HCT116 (cell line): Measurements from ENCODE around the gene ZNF446. TPM values are rescaled to one million over a fixed set of nuclear protein-coding genes. Genes with fewer than 3 reads are reported as not detected.

Source experiments
- ATAC-seq: fragments of 200-7000 bp; cut with Tn5 transposase; 2 replicates; pipeline ENCODE4 v1.9.1; 2020; ENCODE audit warnings: mild to moderate bottlenecking, moderate library complexity
- BruUV-seq: library from RNA; stranded (reverse); fragments of 400-500 nt; replicated peaks from 2 replicates; lab custom pipeline; 2021; lab: Mats Ljungman, UMichigan
- CTCF ChIA-PET: fragments of 300-600 bp; sonication (Branson Sonifier 250); formaldehyde crosslinking; loops from one replicate; lab custom pipeline; 2021; ENCODE audit warnings: antibody characterized with exemption; lab: Charles Lee
- POLR2A ChIA-PET: fragments of 300-600, 350-600 bp; sonication (Branson Sonifier 250); formaldehyde crosslinking; loops from one replicate; lab custom pipeline; 2021; ENCODE audit warnings: antibody characterized with exemption; lab: Charles Lee
- RAD21 ChIA-PET, 2 experiments: fragments of 300-600 bp; sonication (Branson Sonifier 250); formaldehyde crosslinking; loops; one replicate each; lab custom pipeline; 2023; ENCODE audit warnings: low total read pairs in 2 of 2; ENCODE audit not compliant: uncharacterized antibody in 2 of 2, unreplicated experiment in 2 of 2, low non-redundant PET in 1 of 2; lab: Charles Lee
- DNase-seq: peaks from one replicate; pipeline ENCODE4 v3.0.0-alpha.2; 2010; ENCODE audit warnings: low read depth, low spot score
- H2AFZ ChIP-seq: fragments of 200-600 bp; shearing (Covaris generic), sonication (generic); 2 replicates; pipeline ENCODE4 v1.6.1; 2017; ENCODE audit warnings: low read depth, mixed run types, mixed read lengths, antibody characterized with exemption, low read length; ENCODE audit not compliant: poor library complexity, severe bottlenecking
- H3K27ac ChIP-seq: 2 replicates; pipeline ENCODE4 v1.5.1; 2012; ENCODE audit warnings: low read depth, low read length
- H3K27me3 ChIP-seq: fragments of 200-600 bp; sonication (generic); 2 replicates; pipeline ENCODE4 v1.6.1; 2016; ENCODE audit warnings: mixed run types, low read length, mixed read lengths; ENCODE audit not compliant: insufficient read depth
- H3K36me3 ChIP-seq, 2 experiments: fragments of 200-500 bp in 1 of 2; fragments of 200-600 bp in 1 of 2; sonication (Bioruptor generic) in 1 of 2; sonication (generic) in 1 of 2; 2 replicates each; pipeline versions ENCODE4 v1.5.1 to v1.6.1; 2014 to 2016; ENCODE audit warnings: low read length in 2 of 2, inconsistent platforms in 1 of 2, mixed read lengths in 1 of 2, mixed run types in 1 of 2; ENCODE audit not compliant: insufficient read depth in 2 of 2, control insufficient read depth in 1 of 2
- H3K4me1 ChIP-seq, 2 experiments: fragments of 200-600 bp in 1 of 2; sonication (generic) in 1 of 2; 2 replicates each; pipeline versions ENCODE4 v1.5.1 to v1.6.1; 2012 to 2017; ENCODE audit warnings: low read length in 2 of 2, inconsistent platforms in 1 of 2, mild to moderate bottlenecking in 1 of 2, mixed read lengths in 1 of 2, mixed run types in 1 of 2, moderate library complexity in 1 of 2; ENCODE audit not compliant: insufficient read depth in 2 of 2, control insufficient read depth in 1 of 2
- H3K4me2 ChIP-seq: fragments of 200-600 bp; sonication (generic); 2 replicates; pipeline ENCODE4 v1.6.1; 2017; ENCODE audit warnings: mixed run types, low read length, mixed read lengths
- H3K4me3 ChIP-seq, 2 experiments: fragments of 200-600 bp in 1 of 2; sonication (generic) in 1 of 2; replicated peaks in 1 of 2; 2 replicates each; pipeline ENCODE4 v1.5.1; 2011 to 2016; ENCODE audit warnings: low read length in 2 of 2, control low read depth in 1 of 2, low read depth in 1 of 2, mild to moderate bottlenecking in 1 of 2, mixed read lengths in 1 of 2, mixed run types in 1 of 2
- H3K79me2 ChIP-seq: fragments of 200-600 bp; sonication (generic); 2 replicates; pipeline ENCODE4 v1.6.1; 2017; ENCODE audit warnings: mild to moderate bottlenecking, mixed run types, low read length, moderate library complexity, mixed read lengths; ENCODE audit not compliant: insufficient read depth
- H3K9ac ChIP-seq: fragments of 200-600 bp; sonication (generic); 2 replicates; pipeline ENCODE4 v1.6.1; 2016; ENCODE audit warnings: low read length, mixed read lengths
- H3K9me2 ChIP-seq: fragments of 200-600 bp; sonication (generic), shearing (Covaris generic); 2 replicates; pipeline ENCODE4 v1.6.1; 2017; ENCODE audit warnings: mixed run types, mild to moderate bottlenecking, moderate library complexity; ENCODE audit not compliant: insufficient read depth
- H3K9me3 ChIP-seq, 2 experiments: fragments of 200-500 bp in 1 of 2; fragments of 200-600 bp in 1 of 2; sonication (Bioruptor generic) in 1 of 2; sonication (generic) in 1 of 2; 2 replicates each; pipeline ENCODE4 v1.6.1; 2014 to 2017; ENCODE audit warnings: low read length in 2 of 2, mixed read lengths in 2 of 2, inconsistent platforms in 1 of 2, low read depth in 1 of 2, mild to moderate bottlenecking in 1 of 2, mixed run types in 1 of 2, moderate library complexity in 1 of 2; ENCODE audit not compliant: control insufficient read depth in 1 of 2, insufficient read depth in 1 of 2
- H4K20me1 ChIP-seq: fragments of 200-600 bp; sonication (generic), shearing (Covaris generic); 2 replicates; pipeline ENCODE4 v1.6.1; 2017; ENCODE audit warnings: mixed run types, mild to moderate bottlenecking, moderate library complexity; ENCODE audit not compliant: insufficient read depth
- CBX3 ChIP-seq: IDR thresholded peaks from 2 replicates; pipeline ENCODE4 v1.6.1; 2012; ENCODE audit warnings: low read depth
- EGR1 ChIP-seq: IDR thresholded peaks from 2 replicates; pipeline ENCODE4 v1.6.1; 2012; ENCODE audit warnings: low read depth
- ELF1 ChIP-seq: IDR thresholded peaks from 2 replicates; pipeline ENCODE4 v1.6.1; 2012; ENCODE audit warnings: low read depth, borderline replicate concordance
- EZH2 ChIP-seq: fragments of 200-600 bp; sonication (generic); IDR thresholded peaks from 2 replicates; pipeline ENCODE4 v1.6.1; 2017; ENCODE audit warnings: antibody characterized with exemption, mixed run types
- EZH2phosphoT487 ChIP-seq: fragments of 200-600 bp; IDR thresholded peaks from 2 replicates; pipeline ENCODE4 v1.6.1; 2018; ENCODE audit warnings: antibody characterized with exemption, borderline replicate concordance
- FOSL1 ChIP-seq: IDR thresholded peaks from 2 replicates; pipeline ENCODE4 v1.6.1; 2012; ENCODE audit warnings: low read depth
- JUND ChIP-seq: IDR thresholded peaks from 2 replicates; pipeline ENCODE4 v1.6.1; 2012
- POLR2A ChIP-seq: IDR thresholded peaks from 2 replicates; pipeline ENCODE4 v1.7.0; 2011; ENCODE audit warnings: borderline replicate concordance; ENCODE audit not compliant: insufficient read depth, insufficient read length; ENCODE audit errors: extremely low read depth
- POLR2AphosphoS5 ChIP-seq: IDR thresholded peaks from 2 replicates; pipeline ENCODE4 v1.6.1; 2011; ENCODE audit warnings: mild to moderate bottlenecking, low read depth, low read length, moderate library complexity
- RAD21 ChIP-seq: IDR thresholded peaks from 2 replicates; pipeline ENCODE4 v1.6.1; 2012; ENCODE audit warnings: low read depth, mild to moderate bottlenecking
- SIN3A ChIP-seq: IDR thresholded peaks from 2 replicates; pipeline ENCODE4 v1.6.1; 2012; ENCODE audit warnings: low read depth
- SP1 ChIP-seq: IDR thresholded peaks from 2 replicates; pipeline ENCODE4 v1.6.1; 2012; ENCODE audit warnings: low read depth
- TCF7L2 ChIP-seq: IDR thresholded peaks from 2 replicates; pipeline ENCODE4 v1.7.0; 2011; ENCODE audit warnings: borderline replicate concordance, inconsistent platforms; ENCODE audit not compliant: insufficient read depth, insufficient read length; ENCODE audit errors: extremely low read depth
- YY1 ChIP-seq: IDR thresholded peaks from 2 replicates; pipeline ENCODE4 v1.6.1; 2011; ENCODE audit warnings: low read length, low read depth, moderate library complexity, mild to moderate bottlenecking; ENCODE audit not compliant: insufficient replicate concordance; ENCODE audit errors: extremely low read depth
- ZFX ChIP-seq: fragments of 450-650 bp; IDR thresholded peaks from 2 replicates; pipeline ENCODE4 v1.6.1; 2017
- ZNF274 ChIP-seq: fragments of 200-500 bp; sonication (Bioruptor generic); IDR thresholded peaks from 2 replicates; pipeline ENCODE4 v1.6.1; 2014; ENCODE audit warnings: mild to moderate bottlenecking, low read depth, low read length, inconsistent platforms
- intact Hi-C: fragments of 100-400 bp; cut with micrococcal nuclease; formaldehyde crosslinking; loops from 2 replicates; pipeline ENCODE4 v1.10.0; 2022
- total RNA-seq: library from RNA; stranded (reverse); gene quantifications from one replicate; pipeline ENCODE4 v1.2.1, GENCODE V29; 2021; ENCODE audit not compliant: unreplicated experiment
- TF ChIP-seq, protein P1 (sequence below): IDR thresholded peaks from 2 replicates; pipeline ENCODE4 v1.6.1; 2012
- TF ChIP-seq, protein P2 (sequence below): IDR thresholded peaks from 2 replicates; pipeline ENCODE4 v1.6.1; 2012; ENCODE audit warnings: low read depth

ZNF446 gene
- total RNA-seq, 1 experiment from 2014 or later: 6.5 TPM

DNA sequence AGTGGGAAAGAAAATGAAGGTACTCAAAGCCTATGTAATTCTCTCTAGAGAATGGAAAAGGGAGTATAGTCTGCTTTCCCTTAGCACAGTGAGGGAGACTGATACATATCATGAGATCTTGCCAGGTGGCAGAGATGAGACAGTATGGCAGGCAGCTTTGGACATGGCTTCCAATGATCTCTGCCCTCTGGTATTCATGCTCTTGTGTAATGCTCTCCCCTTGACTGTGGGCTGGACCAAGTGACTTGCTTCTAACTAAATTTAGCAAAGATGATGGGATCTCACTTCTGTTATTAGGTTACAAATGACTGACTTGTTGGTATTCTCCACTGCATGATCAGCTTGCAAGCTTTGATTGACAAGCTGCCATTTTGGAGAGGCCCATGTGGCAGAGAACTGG lies 46.4 kb upstream of the ZNF446 start:
- intact Hi-C loops: no loop called here
- no peaks in the 10 kb centered on the region for H3K4me1 ChIP-seq
- RAD21 ChIA-PET: no interaction called here
- H3K79me2 ChIP-seq: no peaks in the 10 kb centered on the region
- no peaks in the 10 kb centered on the region for H4K20me1 ChIP-seq
- peaks cover 10 to 29% of the 10 kb centered on the region in 2 experiments; a peak in 2 of 4 replicates for H3K9me3 ChIP-seq
- ATAC-seq: no peak
- TF ChIP-seq, protein P1, sequence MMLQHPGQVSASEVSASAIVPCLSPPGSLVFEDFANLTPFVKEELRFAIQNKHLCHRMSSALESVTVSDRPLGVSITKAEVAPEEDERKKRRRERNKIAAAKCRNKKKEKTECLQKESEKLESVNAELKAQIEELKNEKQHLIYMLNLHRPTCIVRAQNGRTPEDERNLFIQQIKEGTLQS: no peak
- no peak for TF ChIP-seq RAD21
- no peak for TF ChIP-seq SIN3A
- TF ChIP-seq ELF1: no peak
- no peak for TF ChIP-seq POLR2A
- no peak for TF ChIP-seq JUND
- no peak for TF ChIP-seq SP1
- no peak overlapping the region for H3K27ac ChIP-seq
- BruUV-seq: no TSS peak
- H2AFZ ChIP-seq: no peak overlapping the region
- no peak overlapping the region for H3K9ac ChIP-seq
- H3K27me3 ChIP-seq: no peaks in the 10 kb centered on the region
- no peak overlapping the region for H3K4me3 ChIP-seq
- no peak for DNase-seq
- POLR2A ChIA-PET: no interaction called here
- no peak overlapping the region for H3K4me2 ChIP-seq
- H3K9me2 ChIP-seq: no peaks in the 10 kb centered on the region
- CTCF ChIA-PET: no interaction called here
- H3K36me3 ChIP-seq: peaks cover 0 to 5% of the 10 kb centered on the region in 2 experiments; a peak in 1 of 4 replicates

DNA sequence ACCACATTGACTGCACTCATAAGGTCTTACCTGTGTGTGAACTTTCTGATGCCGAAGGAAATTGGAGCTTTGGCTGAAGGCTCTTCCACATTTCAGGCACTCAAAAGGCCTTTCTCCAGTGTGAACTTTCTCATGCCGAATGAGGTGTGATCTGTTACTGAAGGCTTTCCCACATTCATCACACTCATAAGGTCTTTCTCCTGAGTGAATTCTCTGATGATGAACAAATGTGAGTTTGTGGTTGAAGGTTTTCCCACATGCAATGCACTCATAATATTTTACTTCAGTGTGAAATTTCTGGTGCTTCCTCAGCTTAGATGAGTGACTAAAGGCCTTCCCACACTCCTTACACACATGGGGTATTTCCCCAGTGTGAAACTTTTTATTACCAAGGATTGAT lies 41.9 kb upstream of the ZNF446 start:
- Histone ChIP-seq H3K4me2 (no peak overlapping the region), H3K36me3 (peaks cover 0 to 5% of the 10 kb centered on the region in 2 experiments; a peak in 1 of 4 replicates), H3K9ac (no peak overlapping the region), H3K79me2 (no peaks in the 10 kb centered on the region), H2AFZ (no peak overlapping the region), H3K9me2 (no peaks in the 10 kb centered on the region)
- no TSS peak for BruUV-seq
- POLR2A ChIA-PET: no interaction called here
- no peak for DNase-seq
- RAD21 ChIA-PET: no interaction called here
- TF ChIP-seq, protein P2, sequence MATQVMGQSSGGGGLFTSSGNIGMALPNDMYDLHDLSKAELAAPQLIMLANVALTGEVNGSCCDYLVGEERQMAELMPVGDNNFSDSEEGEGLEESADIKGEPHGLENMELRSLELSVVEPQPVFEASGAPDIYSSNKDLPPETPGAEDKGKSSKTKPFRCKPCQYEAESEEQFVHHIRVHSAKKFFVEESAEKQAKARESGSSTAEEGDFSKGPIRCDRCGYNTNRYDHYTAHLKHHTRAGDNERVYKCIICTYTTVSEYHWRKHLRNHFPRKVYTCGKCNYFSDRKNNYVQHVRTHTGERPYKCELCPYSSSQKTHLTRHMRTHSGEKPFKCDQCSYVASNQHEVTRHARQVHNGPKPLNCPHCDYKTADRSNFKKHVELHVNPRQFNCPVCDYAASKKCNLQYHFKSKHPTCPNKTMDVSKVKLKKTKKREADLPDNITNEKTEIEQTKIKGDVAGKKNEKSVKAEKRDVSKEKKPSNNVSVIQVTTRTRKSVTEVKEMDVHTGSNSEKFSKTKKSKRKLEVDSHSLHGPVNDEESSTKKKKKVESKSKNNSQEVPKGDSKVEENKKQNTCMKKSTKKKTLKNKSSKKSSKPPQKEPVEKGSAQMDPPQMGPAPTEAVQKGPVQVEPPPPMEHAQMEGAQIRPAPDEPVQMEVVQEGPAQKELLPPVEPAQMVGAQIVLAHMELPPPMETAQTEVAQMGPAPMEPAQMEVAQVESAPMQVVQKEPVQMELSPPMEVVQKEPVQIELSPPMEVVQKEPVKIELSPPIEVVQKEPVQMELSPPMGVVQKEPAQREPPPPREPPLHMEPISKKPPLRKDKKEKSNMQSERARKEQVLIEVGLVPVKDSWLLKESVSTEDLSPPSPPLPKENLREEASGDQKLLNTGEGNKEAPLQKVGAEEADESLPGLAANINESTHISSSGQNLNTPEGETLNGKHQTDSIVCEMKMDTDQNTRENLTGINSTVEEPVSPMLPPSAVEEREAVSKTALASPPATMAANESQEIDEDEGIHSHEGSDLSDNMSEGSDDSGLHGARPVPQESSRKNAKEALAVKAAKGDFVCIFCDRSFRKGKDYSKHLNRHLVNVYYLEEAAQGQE: no peak
- no peak for TF ChIP-seq SP1
- TF ChIP-seq EZH2: no peak
- TF ChIP-seq, protein P1: no peak
- TF ChIP-seq ZNF274: no peak
- TF ChIP-seq POLR2AphosphoS5: no peak
- no peak for TF ChIP-seq TCF7L2
- no peak for TF ChIP-seq ELF1
- no peak for TF ChIP-seq EGR1
- no peak for TF ChIP-seq POLR2A
- no peak for TF ChIP-seq JUND
- no peak for TF ChIP-seq EZH2phosphoT487
- no peak for TF ChIP-seq YY1
- TF ChIP-seq RAD21: no peak
- no peak for TF ChIP-seq FOSL1
- TF ChIP-seq ZFX: no peak
- no peak for TF ChIP-seq CBX3
- TF ChIP-seq, all 23 proteins: peak for 0
- no peak for ATAC-seq
- Histone ChIP-seq H3K9me3 (peaks cover 15 to 36% of the 10 kb centered on the region in 2 experiments; a peak in 2 of 4 replicates), H3K27ac (no peak overlapping the region), H4K20me1 (no peaks in the 10 kb centered on the region), H3K27me3 (no peaks in the 10 kb centered on the region), H3K4me1 (no peaks in the 10 kb centered on the region), H3K4me3 (no peak overlapping the region)
- intact Hi-C loops: no loop called here
- CTCF ChIA-PET: no interaction called here
